ENCODE results near the gene PIN4.
"Not testable (repeated sequence)": the region's sequence is repeated elsewhere in the genome, so short reads cannot be mapped to it uniquely, and the experiment has no call there.

The PIN4 gene

DNA sequence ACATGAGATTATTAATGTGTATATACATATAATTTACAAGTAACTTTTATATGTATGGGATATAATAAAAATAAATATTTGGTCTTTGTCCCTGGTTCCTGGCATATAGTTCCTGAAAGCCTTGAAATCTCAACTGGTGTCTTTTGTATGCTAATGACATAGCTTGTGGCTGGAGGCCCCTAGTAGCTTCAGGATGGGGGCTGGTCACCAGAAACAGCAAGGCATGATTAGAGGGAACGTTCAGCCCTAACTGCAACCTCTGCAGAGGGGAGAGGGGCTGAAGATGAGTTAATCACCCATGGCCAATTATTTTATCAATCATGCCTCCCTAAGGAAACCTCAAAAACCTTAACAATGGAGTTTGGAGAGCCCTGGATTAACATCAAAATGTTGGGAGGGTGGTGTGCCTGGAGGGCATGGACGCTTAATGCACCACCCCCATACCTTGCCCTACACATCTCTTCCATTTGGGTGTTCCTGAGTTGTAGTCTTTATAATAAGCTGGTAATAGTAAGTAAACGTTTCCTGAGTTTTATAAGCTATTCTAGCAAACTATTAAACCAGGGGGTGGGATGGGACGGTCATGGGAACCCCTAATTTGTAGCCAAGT lies 21.3 kb downstream of the PIN4 start:
- peaks cover 59% of the 10 kb centered on the region for H3K36me3 ChIP-seq (ENCODE audit: control insufficient read depth, insufficient read depth, low read length)
- H3K4me3 ChIP-seq (ENCODE audit: extremely low read depth, insufficient read depth, low read length, poor library complexity, severe bottlenecking) = no peak overlapping the region
- no peak overlapping the region for H3K27ac ChIP-seq (ENCODE audit: low read depth, low read length, severe bottlenecking)
- no CpG with 5 or more reads among the region's 4 CpGs for WGBS, 2 experiments (ENCODE audit: insufficient coverage in 2 of 2)
- H3K9me3 ChIP-seq (ENCODE audit: control insufficient read depth, low read length) = no peaks in the 10 kb centered on the region
- peaks cover 17% of the 10 kb centered on the region for H3K4me1 ChIP-seq (ENCODE audit: control insufficient read depth, insufficient read depth, low read length, poor library complexity, severe bottlenecking)

DNA sequence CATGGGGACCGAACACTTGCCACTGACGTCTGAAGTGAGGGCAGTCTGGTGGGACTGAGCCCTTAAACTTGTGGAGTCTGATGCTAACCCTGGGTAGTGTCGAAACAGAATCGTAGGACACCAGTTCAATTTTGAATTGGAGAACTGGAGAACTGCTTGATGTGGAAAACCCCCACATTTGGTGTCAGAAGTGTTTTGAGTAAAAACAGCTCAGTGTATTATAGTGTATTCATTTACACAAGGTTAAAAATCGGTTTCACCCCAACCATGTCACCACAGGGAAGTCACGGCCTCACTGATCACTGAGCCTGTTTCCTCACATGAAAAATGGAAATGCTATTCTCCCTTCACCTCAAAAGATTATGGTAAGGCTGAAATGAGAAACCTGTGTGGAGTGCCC lies 21.9 kb downstream of the PIN4 start:
- H3K27ac ChIP-seq (ENCODE audit: low read depth, low read length, severe bottlenecking) = no peak overlapping the region
- 89 to 92% methylated on average over 2 of the region's 6 CpGs for WGBS, 2 experiments (ENCODE audit: insufficient coverage in 2 of 2)
- H3K4me3 ChIP-seq (ENCODE audit: extremely low read depth, insufficient read depth, low read length, poor library complexity, severe bottlenecking) = no peak overlapping the region
- H3K9me3 ChIP-seq (ENCODE audit: control insufficient read depth, low read length) = no peaks in the 10 kb centered on the region
- peaks cover 17% of the 10 kb centered on the region for H3K4me1 ChIP-seq (ENCODE audit: control insufficient read depth, insufficient read depth, low read length, poor library complexity, severe bottlenecking)
- H3K36me3 ChIP-seq (ENCODE audit: control insufficient read depth, insufficient read depth, low read length) = peaks cover 65% of the 10 kb centered on the region

DNA sequence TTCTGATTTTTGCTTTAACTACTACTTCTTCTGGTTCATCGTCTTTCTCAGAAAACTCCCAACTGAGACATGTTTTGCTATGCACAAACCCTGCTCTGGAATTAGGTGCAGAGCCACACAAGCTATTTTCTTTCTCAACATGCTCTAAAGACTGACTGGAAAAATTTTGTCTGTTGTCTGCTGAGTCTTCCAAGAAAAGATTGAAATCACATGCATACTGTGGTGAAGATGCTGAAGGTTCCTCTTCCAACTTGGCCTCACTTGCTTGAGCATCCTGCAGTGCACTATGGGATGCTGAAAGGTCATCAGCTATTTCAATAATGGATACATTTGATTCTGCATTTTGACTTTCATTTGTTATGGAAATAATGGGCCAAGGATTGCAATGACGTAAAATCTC lies 24.1 kb downstream of the PIN4 start:
- peaks cover 63% of the 10 kb centered on the region for H3K36me3 ChIP-seq (ENCODE audit: control insufficient read depth, insufficient read depth, low read length)

DNA sequence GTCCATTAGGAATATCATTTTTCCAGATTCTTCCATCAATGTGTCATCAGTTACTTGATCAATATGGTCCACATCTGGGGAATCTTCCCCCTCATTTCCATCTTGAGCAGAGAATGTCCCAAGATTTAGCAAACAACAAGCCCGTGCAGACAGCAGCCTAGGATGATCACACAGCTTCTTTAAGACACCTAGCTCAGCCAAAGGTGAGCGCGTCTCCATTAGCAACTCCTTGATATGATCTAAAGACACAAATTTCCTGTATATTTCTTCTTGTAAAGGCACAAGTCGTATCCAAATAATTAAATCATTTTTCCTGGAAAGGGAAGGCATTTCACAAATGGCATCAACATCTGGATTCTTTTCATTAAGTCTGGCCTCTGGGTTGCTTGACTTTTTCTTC lies 25.8 kb downstream of the PIN4 start:
- Histone ChIP-seq H3K27ac (ENCODE audit: low read depth, low read length, severe bottlenecking) (no peak overlapping the region), H3K9me3 (ENCODE audit: control insufficient read depth, low read length) (no peaks in the 10 kb centered on the region), H3K4me1 (ENCODE audit: control insufficient read depth, insufficient read depth, low read length, poor library complexity, severe bottlenecking) (peaks cover 7% of the 10 kb centered on the region), H3K4me3 (ENCODE audit: extremely low read depth, insufficient read depth, low read length, poor library complexity, severe bottlenecking) (no peak overlapping the region), H3K36me3 (ENCODE audit: control insufficient read depth, insufficient read depth, low read length) (peaks cover 64% of the 10 kb centered on the region)
- 100% methylated on average over 3 of the region's 4 CpGs; no CpG with 5 or more reads in 1 of the 2 experiments for WGBS, 2 experiments (ENCODE audit: insufficient coverage in 2 of 2)

More for the DNA sequence above, 24.1 kb downstream of the PIN4 start:
- 100% methylated on average over 1 of the region's 2 CpGs; no CpG with 5 or more reads in 1 of the 2 experiments for WGBS, 2 experiments (ENCODE audit: insufficient coverage in 2 of 2)
- no peak overlapping the region for H3K27ac ChIP-seq (ENCODE audit: low read depth, low read length, severe bottlenecking)
- H3K9me3 ChIP-seq (ENCODE audit: control insufficient read depth, low read length) = no peaks in the 10 kb centered on the region
- H3K4me3 ChIP-seq (ENCODE audit: extremely low read depth, insufficient read depth, low read length, poor library complexity, severe bottlenecking) = no peak overlapping the region
- peaks cover 17% of the 10 kb centered on the region for H3K4me1 ChIP-seq (ENCODE audit: control insufficient read depth, insufficient read depth, low read length, poor library complexity, severe bottlenecking)

DNA sequence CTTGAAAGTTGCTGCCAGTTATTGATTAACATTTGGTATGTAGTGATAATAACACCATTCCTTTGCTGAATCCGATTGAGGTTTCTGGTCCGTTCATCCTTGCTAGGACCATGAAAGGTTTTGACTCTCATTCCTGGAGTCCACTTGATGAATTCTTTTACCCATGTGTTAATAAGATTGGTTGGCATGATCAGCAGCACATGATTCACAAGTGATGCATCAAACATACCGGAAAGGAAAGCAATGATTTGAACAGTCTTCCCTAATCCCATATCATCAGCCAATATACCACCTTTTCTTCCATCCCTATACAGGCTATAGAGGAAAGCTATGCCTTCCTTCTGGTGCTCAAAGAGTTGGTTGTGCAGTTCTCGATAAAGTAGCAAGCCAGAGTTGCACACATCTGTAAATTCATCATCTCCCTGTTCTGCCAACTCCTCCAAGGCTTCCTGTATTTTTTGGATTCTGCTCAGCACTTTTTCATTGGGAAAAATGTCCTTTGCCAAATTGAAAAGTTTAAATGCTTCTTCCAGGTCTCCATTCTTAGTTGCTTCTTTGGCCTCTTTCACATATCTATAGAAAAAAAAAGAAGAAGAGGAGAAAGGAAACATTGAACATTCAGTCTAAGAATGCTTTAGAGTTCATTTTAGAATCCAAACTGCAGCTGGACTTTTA lies 26.7 kb downstream of the PIN4 start:
- Histone ChIP-seq H3K27ac (ENCODE audit: low read depth, low read length, severe bottlenecking) (no peak overlapping the region), H3K9me3 (ENCODE audit: control insufficient read depth, low read length) (no peaks in the 10 kb centered on the region), H3K4me1 (ENCODE audit: control insufficient read depth, insufficient read depth, low read length, poor library complexity, severe bottlenecking) (no peaks in the 10 kb centered on the region), H3K4me3 (ENCODE audit: extremely low read depth, insufficient read depth, low read length, poor library complexity, severe bottlenecking) (no peak overlapping the region), H3K36me3 (ENCODE audit: control insufficient read depth, insufficient read depth, low read length) (peaks cover 64% of the 10 kb centered on the region)
- WGBS, 2 experiments (ENCODE audit: insufficient coverage in 2 of 2) = no CpG with 5 or more reads among the region's 4 CpGs

DNA sequence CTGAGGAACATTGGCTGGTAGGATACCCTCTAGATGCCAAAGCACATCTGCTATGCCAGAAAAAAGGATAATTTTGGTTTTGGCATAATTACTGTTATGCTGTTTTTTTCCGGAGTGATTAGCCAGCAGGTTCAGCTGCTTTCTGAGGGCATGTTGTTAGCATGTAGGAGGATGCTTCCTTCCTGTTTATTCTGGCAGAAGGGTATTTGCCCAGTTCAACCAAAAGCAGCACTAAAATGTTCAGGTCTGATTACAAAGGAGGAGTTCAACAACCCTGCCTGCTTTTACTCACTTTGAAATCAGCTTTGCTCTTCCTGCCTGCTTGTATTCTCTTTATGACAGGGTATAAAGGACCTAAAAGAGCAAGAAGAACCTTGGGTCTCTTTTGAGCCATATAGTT lies 35.4 kb downstream of the PIN4 start:
- no peak overlapping the region for H3K27ac ChIP-seq (ENCODE audit: low read depth, low read length, severe bottlenecking)
- no peaks in the 10 kb centered on the region for H3K4me1 ChIP-seq (ENCODE audit: control insufficient read depth, insufficient read depth, low read length, poor library complexity, severe bottlenecking)
- no CpG with 5 or more reads among the region's 1 CpG for WGBS, 2 experiments (ENCODE audit: insufficient coverage in 2 of 2)
- H3K36me3 ChIP-seq (ENCODE audit: control insufficient read depth, insufficient read depth, low read length) = peaks cover 26% of the 10 kb centered on the region
- no peak overlapping the region for H3K4me3 ChIP-seq (ENCODE audit: extremely low read depth, insufficient read depth, low read length, poor library complexity, severe bottlenecking)
- H3K9me3 ChIP-seq (ENCODE audit: control insufficient read depth, low read length) = no peaks in the 10 kb centered on the region

DNA sequence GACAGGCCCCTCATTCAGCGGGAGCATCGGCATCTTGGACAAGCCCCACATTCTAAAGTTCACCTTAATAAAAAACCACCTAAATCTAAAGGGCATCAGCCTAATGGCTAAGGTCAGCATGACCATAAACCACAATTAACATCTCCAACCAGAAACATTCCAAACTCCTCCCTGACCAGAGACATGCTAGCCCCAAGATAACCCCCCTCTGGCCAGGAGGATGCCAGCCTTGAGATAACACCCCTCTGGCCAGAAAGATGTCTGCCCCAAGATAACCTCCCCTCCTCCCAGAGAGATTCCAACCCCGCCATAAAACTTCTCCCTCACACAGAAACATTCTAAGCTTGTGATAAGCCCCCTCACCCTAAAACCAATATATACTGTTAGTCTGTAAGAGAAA lies 38.8 kb downstream of the PIN4 start:
- not testable (repeated sequence) for H3K27ac ChIP-seq (ENCODE audit: low read depth, low read length, severe bottlenecking); H3K9me3 ChIP-seq (ENCODE audit: control insufficient read depth, low read length); H3K4me1 ChIP-seq (ENCODE audit: control insufficient read depth, insufficient read depth, low read length, poor library complexity, severe bottlenecking); H3K4me3 ChIP-seq (ENCODE audit: extremely low read depth, insufficient read depth, low read length, poor library complexity, severe bottlenecking)
- WGBS, 2 experiments (ENCODE audit: insufficient coverage in 2 of 2) = no CpG with 5 or more reads among the region's 3 CpGs
- H3K36me3 ChIP-seq (ENCODE audit: control insufficient read depth, insufficient read depth, low read length) = peaks cover 36% of the 10 kb centered on the region

DNA sequence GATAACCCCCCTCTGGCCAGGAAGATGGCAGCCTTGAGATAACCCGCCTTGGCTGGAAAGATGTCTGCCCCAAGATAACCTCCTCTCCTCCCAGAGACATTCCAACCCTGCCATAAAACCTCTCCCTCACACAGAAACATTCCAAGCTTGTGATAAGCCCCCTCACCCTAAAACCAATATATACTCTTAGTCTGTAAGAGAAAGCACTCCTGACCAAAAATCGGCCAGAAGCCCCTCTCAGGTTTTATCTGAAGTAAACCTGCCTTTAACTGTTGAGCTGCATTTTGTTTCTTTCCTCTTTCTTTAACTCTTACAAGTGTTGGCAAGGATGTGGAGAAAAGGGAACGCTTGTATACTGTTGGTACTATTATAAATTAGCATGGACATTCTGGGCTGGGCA lies 48.7 kb downstream of the PIN4 start:
- Histone ChIP-seq H3K4me1 (ENCODE audit: control insufficient read depth, insufficient read depth, low read length, poor library complexity, severe bottlenecking) (no peaks in the 10 kb centered on the region), H3K27ac (ENCODE audit: low read depth, low read length, severe bottlenecking) (no peak overlapping the region), H3K36me3 (ENCODE audit: control insufficient read depth, insufficient read depth, low read length) (peaks cover 44% of the 10 kb centered on the region), H3K4me3 (ENCODE audit: extremely low read depth, insufficient read depth, low read length, poor library complexity, severe bottlenecking) (no peak overlapping the region), H3K9me3 (ENCODE audit: control insufficient read depth, low read length) (peaks cover 8% of the 10 kb centered on the region)
- WGBS, 2 experiments (ENCODE audit: insufficient coverage in 2 of 2) = no CpG with 5 or more reads among the region's 3 CpGs

DNA sequence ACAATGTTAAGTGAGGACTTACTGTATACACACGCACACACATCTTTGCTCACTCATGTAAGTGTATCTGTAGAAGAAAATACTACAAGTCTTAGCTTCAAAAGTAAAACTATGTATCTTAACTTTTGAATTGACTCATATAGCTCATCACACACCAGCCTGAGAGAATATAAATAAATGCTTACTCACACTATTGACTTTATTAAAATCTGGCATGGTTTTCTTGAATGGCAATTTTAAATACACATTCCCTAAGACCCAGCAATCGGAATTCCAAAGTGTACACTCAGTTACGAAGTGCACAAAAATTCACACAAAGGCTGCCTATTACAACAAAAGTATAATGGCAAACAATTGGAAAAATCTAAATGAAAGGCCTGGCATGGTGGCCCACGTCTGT lies 55.3 kb downstream of the PIN4 start:
- Histone ChIP-seq H3K4me3 (ENCODE audit: extremely low read depth, insufficient read depth, low read length, poor library complexity, severe bottlenecking) (no peak overlapping the region), H3K4me1 (ENCODE audit: control insufficient read depth, insufficient read depth, low read length, poor library complexity, severe bottlenecking) (no peaks in the 10 kb centered on the region), H3K27ac (ENCODE audit: low read depth, low read length, severe bottlenecking) (no peak overlapping the region), H3K9me3 (ENCODE audit: control insufficient read depth, low read length) (no peaks in the 10 kb centered on the region), H3K36me3 (ENCODE audit: control insufficient read depth, insufficient read depth, low read length) (peaks cover 17% of the 10 kb centered on the region)
- WGBS, 2 experiments (ENCODE audit: insufficient coverage in 2 of 2) = 88 to 100% methylated on average over 1 of the region's 4 CpGs

DNA sequence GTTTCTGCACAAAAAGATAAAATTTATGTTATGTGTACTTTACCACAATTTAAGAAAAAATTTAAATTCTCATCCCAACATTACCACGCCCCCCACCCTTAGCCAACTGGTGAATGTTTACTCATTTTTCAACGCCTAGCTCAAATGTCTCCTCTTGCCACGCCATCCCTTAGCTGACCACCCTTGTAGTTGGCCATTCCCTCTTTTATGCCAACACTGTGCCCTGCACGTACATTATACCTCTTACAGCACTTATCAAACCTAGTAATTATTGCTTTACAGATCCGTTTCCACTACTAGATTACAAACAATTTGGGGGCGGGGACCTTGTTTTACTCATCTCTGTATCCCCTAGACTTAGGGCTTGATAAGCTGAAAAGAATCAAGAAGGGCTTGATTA lies 56.6 kb downstream of the PIN4 start:
- Histone ChIP-seq H3K4me1 (ENCODE audit: control insufficient read depth, insufficient read depth, low read length, poor library complexity, severe bottlenecking) (no peaks in the 10 kb centered on the region), H3K4me3 (ENCODE audit: extremely low read depth, insufficient read depth, low read length, poor library complexity, severe bottlenecking) (peak overlapping the region; percentile 52), H3K27ac (ENCODE audit: low read depth, low read length, severe bottlenecking) (no peak overlapping the region), H3K9me3 (ENCODE audit: control insufficient read depth, low read length) (no peaks in the 10 kb centered on the region), H3K36me3 (ENCODE audit: control insufficient read depth, insufficient read depth, low read length) (peaks cover 12% of the 10 kb centered on the region)
- WGBS, 2 experiments (ENCODE audit: insufficient coverage in 2 of 2) = 20 to 24% methylated on average over 1 to 2 of the region's 6 CpGs

DNA sequence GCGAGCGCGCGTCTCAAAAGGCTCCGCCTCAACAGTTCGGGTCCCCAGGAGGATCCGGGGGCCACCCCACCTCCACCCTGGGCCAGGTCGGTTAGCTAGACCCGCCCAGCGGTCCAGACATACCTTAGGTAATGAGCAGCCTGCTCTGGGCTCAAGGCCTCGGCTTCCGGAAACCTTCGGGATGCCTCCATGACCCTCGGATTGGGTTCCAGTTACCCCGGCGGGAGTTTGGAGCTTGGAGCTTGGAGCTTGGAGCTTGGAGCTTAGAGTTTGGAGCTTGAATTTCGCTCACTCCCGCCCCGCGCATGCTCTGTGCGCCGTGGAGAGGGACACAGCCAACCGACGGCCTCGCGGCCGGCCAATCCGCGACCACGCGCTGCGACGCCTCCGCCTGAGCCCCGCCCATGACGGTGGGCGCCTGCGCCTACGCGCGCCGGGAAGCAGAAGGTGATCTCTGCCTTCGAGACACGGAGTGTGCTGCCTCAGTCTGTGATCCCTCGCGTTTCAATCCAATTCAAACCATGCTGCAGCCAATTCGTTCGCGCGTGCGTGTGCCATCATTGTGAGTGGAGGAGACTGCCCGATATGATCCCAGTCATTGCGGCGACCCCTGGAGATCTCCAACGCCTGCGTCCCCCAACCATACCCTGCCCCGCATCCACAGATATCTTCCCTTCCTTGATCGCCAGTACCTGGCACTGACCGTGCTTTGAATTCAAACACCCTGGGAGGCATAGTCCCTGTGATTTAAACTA lies 57.3 kb downstream of the PIN4 start, which contains the start of gene ERCC6L:
Gene ERCC6L (minus strand): TSS at position 307 of the 755 bp plus-strand sequence. CDS start 116 bp downstream, at position 191.
- H3K4me3 ChIP-seq (ENCODE audit: extremely low read depth, insufficient read depth, low read length, poor library complexity, severe bottlenecking) = peak within 1 kb of the TSS; percentile 52
- no peaks in the 10 kb centered on the region for H3K4me1 ChIP-seq (ENCODE audit: control insufficient read depth, insufficient read depth, low read length, poor library complexity, severe bottlenecking)
- H3K27ac ChIP-seq (ENCODE audit: low read depth, low read length, severe bottlenecking) = no peak within 1 kb of the TSS
- WGBS, 2 experiments (ENCODE audit: insufficient coverage in 2 of 2) = 4 to 38% methylated on average over 8 to 33 of the region's 59 CpGs
- H3K36me3 ChIP-seq (ENCODE audit: control insufficient read depth, insufficient read depth, low read length) = peaks cover 12% of the 10 kb centered on the region
- no peaks in the 10 kb centered on the region for H3K9me3 ChIP-seq (ENCODE audit: control insufficient read depth, low read length)

Measured in mesodermal cell (in vitro differentiated cells).